H1 (cell line): ENCODE results near the gene ASCL2. TPM values are rescaled to one million over a fixed set of nuclear protein-coding genes. Genes with fewer than 3 reads are reported as not detected.

ENCODE experiments used
- CTCF ChIA-PET: fragments of 300-600 bp; sonication (Branson Sonifier 250); formaldehyde crosslinking; loops from one replicate; lab custom pipeline; 2021; ENCODE audit not compliant: partially characterized antibody; lab: Charles Lee
- POLR2A ChIA-PET: fragments of 300-600 bp; sonication (Branson Sonifier 250); formaldehyde crosslinking; loops from one replicate; lab custom pipeline; 2021; ENCODE audit warnings: inconsistent platforms; ENCODE audit not compliant: partially characterized antibody; lab: Charles Lee
- DNase-seq, 2 experiments: peaks; one replicate each; pipeline versions ENCODE4 v3.0.0 to v3.0.0-alpha.2; 2010 to 2022; ENCODE audit warnings: low spot score in 2 of 2, low read depth in 1 of 2, mixed read lengths in 1 of 2
- FAIRE-seq: peaks from 2 replicates; lab custom pipeline; 2011; peaks lifted over from hg19 to GRCh38; lab: Jason Lieb, UNC
- H2AFZ ChIP-seq: 2 replicates; pipeline ENCODE4 v1.8.1; 2012; ENCODE audit warnings: low read length, inconsistent platforms
- H2AK5ac ChIP-seq: 2 replicates; pipeline ENCODE4 v1.6.1; 2013; ENCODE audit warnings: low read depth, low read length
- H2BK120ac ChIP-seq: replicated peaks from 2 replicates; pipeline ENCODE3; 2013; ENCODE audit warnings: low read depth, low read length, inconsistent platforms
- H2BK12ac ChIP-seq: 2 replicates; pipeline ENCODE4 v1.6.1; 2013; ENCODE audit warnings: low read depth, low read length
- H2BK15ac ChIP-seq: 2 replicates; pipeline ENCODE4 v1.6.1; 2013; ENCODE audit warnings: low read length
- H2BK20ac ChIP-seq: 2 replicates; pipeline ENCODE4 v1.6.1; 2013; ENCODE audit warnings: low read length
- H2BK5ac ChIP-seq: 2 replicates; pipeline ENCODE4 v1.6.1; 2013; ENCODE audit warnings: low read depth, low read length
- H3K14ac ChIP-seq: 2 replicates; pipeline ENCODE4 v1.6.1; 2013; ENCODE audit warnings: inconsistent platforms; ENCODE audit not compliant: insufficient read length
- H3K18ac ChIP-seq: 2 replicates; pipeline ENCODE4 v1.6.1; 2013; ENCODE audit warnings: low read length; ENCODE audit errors: extremely low read depth
- H3K23ac ChIP-seq: 2 replicates; pipeline ENCODE4 v1.6.1; 2013; ENCODE audit warnings: inconsistent platforms; ENCODE audit not compliant: insufficient read length
- H3K23me2 ChIP-seq: 2 replicates; pipeline ENCODE4 v1.6.1; 2013; ENCODE audit warnings: low read depth, low read length
- H3K27ac ChIP-seq: 2 replicates; pipeline ENCODE4 v1.6.1; 2011; ENCODE audit warnings: low read depth, low read length, inconsistent platforms
- H3K27me3 ChIP-seq, 4 experiments: replicated peaks in 1 of 4; 1 replicate in 1 of 4; 2 replicates in 3 of 4; pipeline versions ENCODE4 v1.6.1 to v1.8.1; 2011 to 2013; ENCODE audit warnings: low read length in 3 of 4, mild to moderate bottlenecking in 3 of 4, inconsistent platforms in 2 of 4, mixed read lengths in 2 of 4, moderate library complexity in 1 of 4; ENCODE audit not compliant: control insufficient read depth in 3 of 4, insufficient read depth in 3 of 4; ENCODE audit errors: extremely low read depth in 1 of 4
- H3K36me3 ChIP-seq, 4 experiments: 2 replicates each; pipeline versions ENCODE4 v1.6.1 to v1.8.1; 2011 to 2013; ENCODE audit warnings: mild to moderate bottlenecking in 4 of 4, low read length in 3 of 4, moderate library complexity in 2 of 4, control low read depth in 1 of 4, inconsistent platforms in 1 of 4; ENCODE audit not compliant: insufficient read depth in 4 of 4, control insufficient read depth in 2 of 4
- H3K4ac ChIP-seq: replicated peaks from 2 replicates; pipeline ENCODE3; 2013; ENCODE audit warnings: low read length, low read depth, mixed read lengths, inconsistent platforms; ENCODE audit not compliant: insufficient read length
- H3K4me1 ChIP-seq, 4 experiments: replicated peaks in 1 of 4; 1 replicate in 1 of 4; 2 replicates in 3 of 4; pipeline versions ENCODE4 v1.6.1 to v1.8.1; 2011 to 2013; ENCODE audit warnings: low read length in 3 of 4, inconsistent platforms in 2 of 4, mixed read lengths in 1 of 4; ENCODE audit not compliant: insufficient read depth in 4 of 4, control insufficient read depth in 3 of 4
- H3K4me2 ChIP-seq, 2 experiments: 2 replicates each; pipeline versions ENCODE4 v1.6.1 to v1.8.1; 2011 to 2013; ENCODE audit warnings: low read depth in 2 of 2, low read length in 2 of 2, control low read depth in 1 of 2, inconsistent platforms in 1 of 2, mild to moderate bottlenecking in 1 of 2; ENCODE audit not compliant: insufficient read depth in 1 of 2
- H3K4me3 ChIP-seq, 4 experiments: fragments of 200-600, 300-600 bp in 1 of 4; sonication (generic), shearing (Covaris generic), sonication (Bioruptor Twin) in 1 of 4; 2 replicates each; pipeline versions ENCODE4 v1.5.1 to v1.8.1; 2011 to 2016; ENCODE audit warnings: low read length in 4 of 4, low read depth in 3 of 4, control low read depth in 2 of 4, inconsistent platforms in 2 of 4, mild to moderate bottlenecking in 2 of 4, mixed read lengths in 1 of 4, moderate library complexity in 1 of 4; ENCODE audit not compliant: insufficient read depth in 2 of 4; ENCODE audit errors: extremely low read depth in 1 of 4
- H3K56ac ChIP-seq: replicated peaks from 2 replicates; pipeline ENCODE3; 2013; ENCODE audit warnings: low read depth, mild to moderate bottlenecking, mixed read lengths, low read length, inconsistent platforms; ENCODE audit not compliant: insufficient read length
- H3K79me1 ChIP-seq: 2 replicates; pipeline ENCODE4 v1.6.1; 2013; ENCODE audit warnings: low read depth, low read length, control low read depth
- H3K79me2 ChIP-seq, 2 experiments: 2 replicates each; pipeline versions ENCODE4 v1.6.1 to v1.8.1; 2012 to 2013; ENCODE audit warnings: low read length in 2 of 2, mild to moderate bottlenecking in 2 of 2, inconsistent platforms in 1 of 2; ENCODE audit not compliant: insufficient read depth in 2 of 2, control insufficient read depth in 1 of 2
- H3K9ac ChIP-seq, 4 experiments: replicated peaks in 1 of 4; 1 replicate in 1 of 4; 2 replicates in 3 of 4; pipeline versions ENCODE4 v1.6.1 to v1.8.1; 2011 to 2013; ENCODE audit warnings: low read depth in 3 of 4, low read length in 3 of 4, control low read depth in 2 of 4, mild to moderate bottlenecking in 2 of 4, moderate library complexity in 2 of 4, inconsistent platforms in 1 of 4; ENCODE audit errors: extremely low read depth in 1 of 4
- H3K9me3 ChIP-seq, 2 experiments: 2 replicates each; pipeline versions ENCODE4 v1.6.1 to v1.8.1; 2012 to 2013; ENCODE audit warnings: mild to moderate bottlenecking in 2 of 2, moderate library complexity in 2 of 2, control low read depth in 1 of 2, inconsistent platforms in 1 of 2, low read depth in 1 of 2, low read length in 1 of 2, mixed read lengths in 1 of 2; ENCODE audit not compliant: insufficient read depth in 2 of 2
- H4K20me1 ChIP-seq, 2 experiments: replicated peaks in 1 of 2; 2 replicates each; pipeline versions ENCODE3 to v1.8.1; 2011 to 2013; ENCODE audit warnings: inconsistent platforms in 2 of 2, low read length in 2 of 2, mild to moderate bottlenecking in 1 of 2; ENCODE audit not compliant: insufficient read depth in 2 of 2, control insufficient read depth in 1 of 2
- H4K5ac ChIP-seq: 2 replicates; pipeline ENCODE4 v1.6.1; 2013; ENCODE audit warnings: low read length, low read depth, mixed read lengths, inconsistent platforms; ENCODE audit not compliant: insufficient read length
- H4K8ac ChIP-seq: 2 replicates; pipeline ENCODE4 v1.8.0; 2013; ENCODE audit warnings: mild to moderate bottlenecking, moderate library complexity, low read length, inconsistent platforms; ENCODE audit not compliant: insufficient read depth; ENCODE audit errors: extremely low read depth
- H4K91ac ChIP-seq: replicated peaks from 2 replicates; pipeline ENCODE3; 2013; ENCODE audit warnings: low read length, mixed read lengths, inconsistent platforms; ENCODE audit not compliant: insufficient read length
- CBX8 ChIP-seq: fragments of 300-800, 300-1000 bp; sonication (generic); IDR thresholded peaks from 2 replicates; pipeline ENCODE4 v1.7.1; 2016; ENCODE audit warnings: low read depth, low read length, borderline replicate concordance
- EGR1 ChIP-seq: IDR thresholded peaks from 2 replicates; pipeline ENCODE4 v1.6.1; 2011; ENCODE audit warnings: low read depth, low read length, borderline replicate concordance
- EP300 ChIP-seq, 2 experiments: IDR thresholded peaks; 1 replicate in 1 of 2; 2 replicates in 1 of 2; pipeline ENCODE4 v1.6.1; 2011 to 2012; ENCODE audit warnings: low read depth in 2 of 2, low read length in 2 of 2, mild to moderate bottlenecking in 2 of 2, borderline replicate concordance in 1 of 2, inconsistent platforms in 1 of 2, moderate library complexity in 1 of 2
- KDM4A ChIP-seq: IDR thresholded peaks from one replicate; pipeline ENCODE4 v1.7.1; 2012; ENCODE audit warnings: low read depth, mild to moderate bottlenecking, moderate library complexity, low read length, inconsistent platforms; ENCODE audit not compliant: severe bottlenecking
- KDM5A ChIP-seq: fragments of 200-600 bp; IDR thresholded peaks from 2 replicates; pipeline ENCODE4 v1.7.1; 2012; ENCODE audit warnings: mild to moderate bottlenecking, low read length, inconsistent platforms, mixed read lengths
- MAFK ChIP-seq: IDR thresholded peaks from 2 replicates; pipeline ENCODE4 v1.6.1; 2012; ENCODE audit warnings: low read depth, mild to moderate bottlenecking, improper control_type of control experiment, low read length
- POU5F1 ChIP-seq: IDR thresholded peaks from 2 replicates; pipeline ENCODE4 v1.6.1; 2011; ENCODE audit warnings: low read depth, mild to moderate bottlenecking, low read length, moderate library complexity
- SP2 ChIP-seq: IDR thresholded peaks from 2 replicates; pipeline ENCODE4 v1.6.1; 2012; ENCODE audit warnings: mild to moderate bottlenecking, low read length, inconsistent platforms
- WGBS, 2 experiments: shearing (Covaris generic) in 1 of 2; methylation state at CpG; one replicate each; pipeline versions ENCODE4 v1.1.6 to v1.1.7; 2013 to 2015; ENCODE audit warnings: low lambda C conversion rate in 2 of 2, mixed read lengths in 2 of 2, inconsistent platforms in 1 of 2, low coverage in 1 of 2, missing lambda C conversion rate in 1 of 2; ENCODE audit not compliant: insufficient replicate concordance in 2 of 2, insufficient coverage in 1 of 2, insufficient read length in 1 of 2; ENCODE audit errors: extremely low coverage in 1 of 2, missing lambda C conversion rate in 1 of 2; 5-methylcytosine and 5-hydroxymethylcytosine counted together
- polyA plus RNA-seq, 7 experiments: library from polyadenylated mRNA; depleted of rRNA in 3 of 7; stranded (reverse) in 5 of 7; unstranded in 2 of 7; fragments of >200 nt in 5 of 7; fragments of 200-250 nt in 2 of 7; gene quantifications; 1 replicate in 5 of 7; 2 replicates in 1 of 7; 4 replicates in 1 of 7; pipeline versions ENCODE4 v1.2.1 to v1.2.3, GENCODE V29; 2011 to 2013; ENCODE audit warnings: missing spikeins in 2 of 7, mixed read lengths in 2 of 7
- total RNA-seq: library from RNA; stranded (reverse); fragmentation: NEBNext Ultra II Directional; extraction: Animal tissue kit (Norgen Biotek cat#: 25700); gene quantifications from 2 replicates; pipeline ENCODE4 v1.2.1, GENCODE V29; 2021

The ASCL2 gene
- total and polyA plus RNA-seq, 2 of the 8 experiments (the other 6 are each of a cell fraction or from before 2014, with no cell fraction given): 0.51 to 0.56 TPM

DNA sequence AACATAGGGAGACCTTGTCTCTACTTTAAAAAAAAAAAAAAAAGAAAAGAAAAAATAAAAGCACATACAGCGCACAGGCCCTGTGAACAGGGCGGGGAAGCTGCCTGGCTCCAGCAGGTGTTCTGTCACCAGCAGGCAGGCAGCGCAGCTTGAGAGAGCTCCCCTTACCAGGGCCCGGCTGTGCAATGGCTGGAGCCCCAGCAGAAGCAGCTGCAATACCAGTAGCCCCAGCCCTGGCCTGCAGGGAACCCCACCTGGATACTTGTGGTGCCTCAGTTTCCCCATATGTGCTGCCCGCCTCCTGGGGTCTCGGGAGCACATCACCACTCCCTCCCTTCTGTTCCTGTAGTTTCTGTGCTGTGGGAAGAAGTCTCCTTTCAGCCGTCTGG lies 43.7 kb upstream of the ASCL2 start:
- H2BK20ac ChIP-seq: no peak overlapping the region
- H2BK120ac ChIP-seq: no peak overlapping the region
- CTCF ChIA-PET: interaction anchor here (0.7 to 1.3 kb wide), 4 partner anchors 46 to 109 kb away, joined by 3 to 4 read pairs (median 3); no protein-coding TSS in a partner anchor
- no peaks in the 10 kb centered on the region; a peak in 1 of 7 replicates for H3K27me3 ChIP-seq
- H3K23me2 ChIP-seq: no peaks in the 10 kb centered on the region
- no peak overlapping the region for H3K14ac ChIP-seq
- H3K23ac ChIP-seq: no peak overlapping the region
- FAIRE-seq: no peak
- peak overlapping the region; percentile 71; the same call in 1 of the 2 replicates for H4K8ac ChIP-seq
- no peaks in the 10 kb centered on the region for H3K79me1 ChIP-seq
- H3K4ac ChIP-seq: no peak overlapping the region
- H3K27ac ChIP-seq: no peak overlapping the region
- no peak overlapping the region for H4K5ac ChIP-seq
- no peak overlapping the region for H3K18ac ChIP-seq
- H3K9ac ChIP-seq: no peak overlapping the region
- no peaks in the 10 kb centered on the region for H3K9me3 ChIP-seq
- POLR2A ChIA-PET: interaction anchor here (1.0 to 1.6 kb wide), 2 partner anchors 62 to 63 kb away, joined by 3 to 6 read pairs; partner anchors contain the start of gene CD81
- 74% methylated on average over 5 of the region's 7 CpGs; no CpG with 5 or more reads in 1 of the 2 experiments for WGBS, 2 experiments
- H3K4me1 ChIP-seq: no peaks in the 10 kb centered on the region
- H4K20me1 ChIP-seq: peaks cover 0 to 2% of the 10 kb centered on the region in 2 experiments
- no peak overlapping the region for H2BK5ac ChIP-seq
- TF ChIP-seq KDM5A (no peak), EP300 (IDR thresholded peaks at IDR 0.05; ENCODE audit: borderline replicate concordance in 1 of 2, low read depth in 2 of 2, low read length in 2 of 2) (no peak), EGR1 (no peak), POU5F1 (no peak), KDM4A (no peak), CBX8 (no peak), SP2 (no peak), MAFK (no peak)
- TF ChIP-seq, all 59 proteins: peak for 0
- H2BK15ac ChIP-seq: no peak overlapping the region
- H3K4me2 ChIP-seq: no peak overlapping the region
- no peak overlapping the region for H2AFZ ChIP-seq
- H3K56ac ChIP-seq: no peak overlapping the region
- H3K79me2 ChIP-seq: no peaks in the 10 kb centered on the region
- H2BK12ac ChIP-seq: no peak overlapping the region
- no peaks in the 10 kb centered on the region for H3K36me3 ChIP-seq
- no peak overlapping the region for H2AK5ac ChIP-seq
- no peak for DNase-seq
- no peak overlapping the region for H4K91ac ChIP-seq
- no peak overlapping the region for H3K4me3 ChIP-seq
